H1 (cell line): ENCODE data around the gene FGF11. TPM values are rescaled to one million over a fixed set of nuclear protein-coding genes. Genes with fewer than 3 reads are reported as not detected.

Experiments used
- CTCF ChIA-PET: fragments of 300-600 bp; sonication (Branson Sonifier 250); formaldehyde crosslinking; loops from one replicate; lab custom pipeline; 2021; ENCODE audit not compliant: partially characterized antibody; lab: Charles Lee
- POLR2A ChIA-PET: fragments of 300-600 bp; sonication (Branson Sonifier 250); formaldehyde crosslinking; loops from one replicate; lab custom pipeline; 2021; ENCODE audit warnings: inconsistent platforms; ENCODE audit not compliant: partially characterized antibody; lab: Charles Lee
- DNase-seq, 2 experiments: peaks; one replicate each; pipeline versions ENCODE4 v3.0.0 to v3.0.0-alpha.2; 2010 to 2022; ENCODE audit warnings: low spot score in 2 of 2, low read depth in 1 of 2, mixed read lengths in 1 of 2
- FAIRE-seq: peaks from 2 replicates; lab custom pipeline; 2011; peaks lifted over from hg19 to GRCh38; lab: Jason Lieb, UNC
- H2AFZ ChIP-seq: 2 replicates; pipeline ENCODE4 v1.8.1; 2012; ENCODE audit warnings: low read length, inconsistent platforms
- H2AK5ac ChIP-seq: 2 replicates; pipeline ENCODE4 v1.6.1; 2013; ENCODE audit warnings: low read depth, low read length
- H2BK120ac ChIP-seq: replicated peaks from 2 replicates; pipeline ENCODE3; 2013; ENCODE audit warnings: low read depth, low read length, inconsistent platforms
- H2BK12ac ChIP-seq: 2 replicates; pipeline ENCODE4 v1.6.1; 2013; ENCODE audit warnings: low read depth, low read length
- H2BK15ac ChIP-seq: 2 replicates; pipeline ENCODE4 v1.6.1; 2013; ENCODE audit warnings: low read length
- H2BK20ac ChIP-seq: 2 replicates; pipeline ENCODE4 v1.6.1; 2013; ENCODE audit warnings: low read length
- H2BK5ac ChIP-seq: 2 replicates; pipeline ENCODE4 v1.6.1; 2013; ENCODE audit warnings: low read depth, low read length
- H3K14ac ChIP-seq: 2 replicates; pipeline ENCODE4 v1.6.1; 2013; ENCODE audit warnings: inconsistent platforms; ENCODE audit not compliant: insufficient read length
- H3K18ac ChIP-seq: 2 replicates; pipeline ENCODE4 v1.6.1; 2013; ENCODE audit warnings: low read length; ENCODE audit errors: extremely low read depth
- H3K23ac ChIP-seq: 2 replicates; pipeline ENCODE4 v1.6.1; 2013; ENCODE audit warnings: inconsistent platforms; ENCODE audit not compliant: insufficient read length
- H3K23me2 ChIP-seq: 2 replicates; pipeline ENCODE4 v1.6.1; 2013; ENCODE audit warnings: low read depth, low read length
- H3K27ac ChIP-seq: 2 replicates; pipeline ENCODE4 v1.6.1; 2011; ENCODE audit warnings: low read depth, low read length, inconsistent platforms
- H3K27me3 ChIP-seq, 4 experiments: replicated peaks in 1 of 4; 1 replicate in 1 of 4; 2 replicates in 3 of 4; pipeline versions ENCODE4 v1.6.1 to v1.8.1; 2011 to 2013; ENCODE audit warnings: low read length in 3 of 4, mild to moderate bottlenecking in 3 of 4, inconsistent platforms in 2 of 4, mixed read lengths in 2 of 4, moderate library complexity in 1 of 4; ENCODE audit not compliant: control insufficient read depth in 3 of 4, insufficient read depth in 3 of 4; ENCODE audit errors: extremely low read depth in 1 of 4
- H3K36me3 ChIP-seq, 4 experiments: 2 replicates each; pipeline versions ENCODE4 v1.6.1 to v1.8.1; 2011 to 2013; ENCODE audit warnings: mild to moderate bottlenecking in 4 of 4, low read length in 3 of 4, moderate library complexity in 2 of 4, control low read depth in 1 of 4, inconsistent platforms in 1 of 4; ENCODE audit not compliant: insufficient read depth in 4 of 4, control insufficient read depth in 2 of 4
- H3K4ac ChIP-seq: replicated peaks from 2 replicates; pipeline ENCODE3; 2013; ENCODE audit warnings: low read length, low read depth, mixed read lengths, inconsistent platforms; ENCODE audit not compliant: insufficient read length
- H3K4me1 ChIP-seq, 4 experiments: replicated peaks in 1 of 4; 1 replicate in 1 of 4; 2 replicates in 3 of 4; pipeline versions ENCODE4 v1.6.1 to v1.8.1; 2011 to 2013; ENCODE audit warnings: low read length in 3 of 4, inconsistent platforms in 2 of 4, mixed read lengths in 1 of 4; ENCODE audit not compliant: insufficient read depth in 4 of 4, control insufficient read depth in 3 of 4
- H3K4me2 ChIP-seq, 2 experiments: 2 replicates each; pipeline versions ENCODE4 v1.6.1 to v1.8.1; 2011 to 2013; ENCODE audit warnings: low read depth in 2 of 2, low read length in 2 of 2, control low read depth in 1 of 2, inconsistent platforms in 1 of 2, mild to moderate bottlenecking in 1 of 2; ENCODE audit not compliant: insufficient read depth in 1 of 2
- H3K4me3 ChIP-seq, 4 experiments: fragments of 200-600, 300-600 bp in 1 of 4; sonication (generic), shearing (Covaris generic), sonication (Bioruptor Twin) in 1 of 4; 2 replicates each; pipeline versions ENCODE4 v1.5.1 to v1.8.1; 2011 to 2016; ENCODE audit warnings: low read length in 4 of 4, low read depth in 3 of 4, control low read depth in 2 of 4, inconsistent platforms in 2 of 4, mild to moderate bottlenecking in 2 of 4, mixed read lengths in 1 of 4, moderate library complexity in 1 of 4; ENCODE audit not compliant: insufficient read depth in 2 of 4; ENCODE audit errors: extremely low read depth in 1 of 4
- H3K56ac ChIP-seq: replicated peaks from 2 replicates; pipeline ENCODE3; 2013; ENCODE audit warnings: low read depth, mild to moderate bottlenecking, mixed read lengths, low read length, inconsistent platforms; ENCODE audit not compliant: insufficient read length
- H3K79me1 ChIP-seq: 2 replicates; pipeline ENCODE4 v1.6.1; 2013; ENCODE audit warnings: low read depth, low read length, control low read depth
- H3K79me2 ChIP-seq, 2 experiments: 2 replicates each; pipeline versions ENCODE4 v1.6.1 to v1.8.1; 2012 to 2013; ENCODE audit warnings: low read length in 2 of 2, mild to moderate bottlenecking in 2 of 2, inconsistent platforms in 1 of 2; ENCODE audit not compliant: insufficient read depth in 2 of 2, control insufficient read depth in 1 of 2
- H3K9ac ChIP-seq, 4 experiments: replicated peaks in 1 of 4; 1 replicate in 1 of 4; 2 replicates in 3 of 4; pipeline versions ENCODE4 v1.6.1 to v1.8.1; 2011 to 2013; ENCODE audit warnings: low read depth in 3 of 4, low read length in 3 of 4, control low read depth in 2 of 4, mild to moderate bottlenecking in 2 of 4, moderate library complexity in 2 of 4, inconsistent platforms in 1 of 4; ENCODE audit errors: extremely low read depth in 1 of 4
- H3K9me3 ChIP-seq, 2 experiments: 2 replicates each; pipeline versions ENCODE4 v1.6.1 to v1.8.1; 2012 to 2013; ENCODE audit warnings: mild to moderate bottlenecking in 2 of 2, moderate library complexity in 2 of 2, control low read depth in 1 of 2, inconsistent platforms in 1 of 2, low read depth in 1 of 2, low read length in 1 of 2, mixed read lengths in 1 of 2; ENCODE audit not compliant: insufficient read depth in 2 of 2
- H4K20me1 ChIP-seq, 2 experiments: replicated peaks in 1 of 2; 2 replicates each; pipeline versions ENCODE3 to v1.8.1; 2011 to 2013; ENCODE audit warnings: inconsistent platforms in 2 of 2, low read length in 2 of 2, mild to moderate bottlenecking in 1 of 2; ENCODE audit not compliant: insufficient read depth in 2 of 2, control insufficient read depth in 1 of 2
- H4K5ac ChIP-seq: 2 replicates; pipeline ENCODE4 v1.6.1; 2013; ENCODE audit warnings: low read length, low read depth, mixed read lengths, inconsistent platforms; ENCODE audit not compliant: insufficient read length
- H4K8ac ChIP-seq: 2 replicates; pipeline ENCODE4 v1.8.0; 2013; ENCODE audit warnings: mild to moderate bottlenecking, moderate library complexity, low read length, inconsistent platforms; ENCODE audit not compliant: insufficient read depth; ENCODE audit errors: extremely low read depth
- H4K91ac ChIP-seq: replicated peaks from 2 replicates; pipeline ENCODE3; 2013; ENCODE audit warnings: low read length, mixed read lengths, inconsistent platforms; ENCODE audit not compliant: insufficient read length
- CHD1 ChIP-seq: IDR thresholded peaks from 2 replicates; pipeline ENCODE4 v1.6.1; 2012; ENCODE audit warnings: low read depth, low read length, improper control_type of control experiment
- GTF2F1 ChIP-seq: IDR thresholded peaks from 2 replicates; pipeline ENCODE4 v1.6.1; 2012; ENCODE audit warnings: low read depth, low read length, improper control_type of control experiment, borderline replicate concordance
- HDAC2 ChIP-seq, 2 experiments: fragments of 300-600 bp in 1 of 2; sonication (generic) in 1 of 2; IDR thresholded peaks; 2 replicates each; pipeline ENCODE4 v1.6.1; 2011 to 2012; ENCODE audit warnings: low read depth in 2 of 2, low read length in 2 of 2, mild to moderate bottlenecking in 2 of 2, moderate library complexity in 2 of 2, borderline replicate concordance in 1 of 2, inconsistent platforms in 1 of 2
- POU5F1 ChIP-seq: IDR thresholded peaks from 2 replicates; pipeline ENCODE4 v1.6.1; 2011; ENCODE audit warnings: low read depth, mild to moderate bottlenecking, low read length, moderate library complexity
- RFX5 ChIP-seq: IDR thresholded peaks from 2 replicates; pipeline ENCODE4 v1.6.1; 2011; ENCODE audit warnings: low read depth, low read length, improper control_type of control experiment, borderline replicate concordance
- SP4 ChIP-seq: IDR thresholded peaks from 2 replicates; pipeline ENCODE4 v1.6.1; 2012; ENCODE audit warnings: low read length, inconsistent platforms
- SUZ12 ChIP-seq: fragments of 200-600 bp; sonication (generic); IDR thresholded peaks from 2 replicates; pipeline ENCODE4 v1.6.1; 2012; ENCODE audit warnings: mild to moderate bottlenecking, inconsistent platforms, low read length, moderate library complexity, mixed read lengths
- TCF12 ChIP-seq: IDR thresholded peaks from 2 replicates; pipeline ENCODE4 v1.6.1; 2011; ENCODE audit warnings: low read depth, mild to moderate bottlenecking, low read length
- WGBS, 2 experiments: shearing (Covaris generic) in 1 of 2; methylation state at CpG; one replicate each; pipeline versions ENCODE4 v1.1.6 to v1.1.7; 2013 to 2015; ENCODE audit warnings: low lambda C conversion rate in 2 of 2, mixed read lengths in 2 of 2, inconsistent platforms in 1 of 2, low coverage in 1 of 2, missing lambda C conversion rate in 1 of 2; ENCODE audit not compliant: insufficient replicate concordance in 2 of 2, insufficient coverage in 1 of 2, insufficient read length in 1 of 2; ENCODE audit errors: extremely low coverage in 1 of 2, missing lambda C conversion rate in 1 of 2; 5-methylcytosine and 5-hydroxymethylcytosine counted together
- polyA plus RNA-seq, 7 experiments: library from polyadenylated mRNA; depleted of rRNA in 3 of 7; stranded (reverse) in 5 of 7; unstranded in 2 of 7; fragments of >200 nt in 5 of 7; fragments of 200-250 nt in 2 of 7; gene quantifications; 1 replicate in 5 of 7; 2 replicates in 1 of 7; 4 replicates in 1 of 7; pipeline versions ENCODE4 v1.2.1 to v1.2.3, GENCODE V29; 2011 to 2013; ENCODE audit warnings: missing spikeins in 2 of 7, mixed read lengths in 2 of 7
- total RNA-seq: library from RNA; stranded (reverse); fragmentation: NEBNext Ultra II Directional; extraction: Animal tissue kit (Norgen Biotek cat#: 25700); gene quantifications from 2 replicates; pipeline ENCODE4 v1.2.1, GENCODE V29; 2021
- TF ChIP-seq, protein P1 (sequence below): IDR thresholded peaks from 2 replicates; pipeline ENCODE4 v1.6.1; 2011; ENCODE audit warnings: low read length, improper control_type of control experiment
- TF ChIP-seq, protein P2 (sequence below), 3 experiments: IDR thresholded peaks; 1 replicate in 2 of 3; 2 replicates in 1 of 3; pipeline versions ENCODE4 v1.5.1 to v1.6.1; 2011; ENCODE audit warnings: low read length in 3 of 3, mild to moderate bottlenecking in 3 of 3, inconsistent platforms in 2 of 3, low read depth in 1 of 3, moderate library complexity in 1 of 3; ENCODE audit not compliant: insufficient read depth in 1 of 3; ENCODE audit errors: control extremely low read depth in 1 of 3

FGF11 gene
- total and polyA plus RNA-seq, 2 of the 8 experiments (the other 6 are each of a cell fraction or from before 2014, with no cell fraction given): 11.8 to 26.1 TPM

DNA sequence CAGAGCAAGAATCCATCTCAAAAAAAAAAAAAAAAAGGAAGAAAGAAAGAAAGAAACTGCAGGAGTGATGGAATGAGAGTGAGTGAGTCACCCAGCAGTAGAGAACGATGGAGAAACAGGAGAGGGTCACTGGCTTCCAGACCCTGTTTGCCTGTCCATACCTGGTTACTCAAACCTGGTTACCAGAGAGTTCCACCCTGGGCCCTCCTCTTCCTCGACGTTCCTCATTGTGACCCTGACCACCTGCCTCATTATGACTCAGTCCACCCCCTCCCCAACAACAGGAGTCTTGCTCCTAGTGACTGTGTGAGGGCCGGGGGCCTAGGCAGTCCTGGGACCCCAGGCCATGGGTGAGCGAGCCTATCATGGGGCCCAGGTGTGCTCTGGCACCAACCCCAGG is 10.8 kb upstream of the FGF11 start, which contains the start of gene SPEM3:
Gene SPEM3 (plus strand): TSS at position 301 of the 400 bp plus-strand sequence. CDS start 46 bp downstream, at position 347.
- no peak for DNase-seq
- no peak within 1 kb of the TSS for H3K4ac ChIP-seq
- H2BK20ac ChIP-seq: no peak within 1 kb of the TSS
- no peak within 1 kb of the TSS for H2BK120ac ChIP-seq
- H3K9ac ChIP-seq: no peak within 1 kb of the TSS
- H3K14ac ChIP-seq: no peak within 1 kb of the TSS
- no peak within 1 kb of the TSS for H2AK5ac ChIP-seq
- H3K79me2 ChIP-seq: no peaks in the 10 kb centered on the region
- no peak within 1 kb of the TSS for H2BK5ac ChIP-seq
- H3K4me2 ChIP-seq: no peak within 1 kb of the TSS
- POLR2A ChIA-PET: interaction anchor here (0.8 to 1.2 kb wide), 4 partner anchors 10 to 30 kb away, joined by 3 read pairs; partner anchors contain the start of gene TMEM256
- CTCF ChIA-PET: interaction anchor here (0.6 to 0.8 kb wide), 2 partner anchors 63 to 66 kb away, joined by 3 to 4 read pairs; no protein-coding TSS in a partner anchor
- H4K5ac ChIP-seq: no peak within 1 kb of the TSS
- no peak within 1 kb of the TSS for H2BK15ac ChIP-seq
- no peak within 1 kb of the TSS for H3K56ac ChIP-seq
- no peaks in the 10 kb centered on the region; a peak in 1 of 7 replicates for H3K27me3 ChIP-seq
- no peak within 1 kb of the TSS for H4K8ac ChIP-seq
- no peak for FAIRE-seq
- H3K4me1 ChIP-seq: no peaks in the 10 kb centered on the region; a peak in 1 of 7 replicates
- H4K91ac ChIP-seq: no peak within 1 kb of the TSS
- H3K36me3 ChIP-seq: no peaks in the 10 kb centered on the region
- no peaks in the 10 kb centered on the region for H3K79me1 ChIP-seq
- no peak within 1 kb of the TSS for H3K18ac ChIP-seq
- H2AFZ ChIP-seq: no peak within 1 kb of the TSS
- H3K23ac ChIP-seq: no peak within 1 kb of the TSS
- no peak within 1 kb of the TSS for H3K27ac ChIP-seq
- H3K4me3 ChIP-seq: no peak within 1 kb of the TSS
- no peak within 1 kb of the TSS for H2BK12ac ChIP-seq
- no peaks in the 10 kb centered on the region for H3K9me3 ChIP-seq
- peaks cover 0 to 3% of the 10 kb centered on the region in 2 experiments for H4K20me1 ChIP-seq
- no peaks in the 10 kb centered on the region for H3K23me2 ChIP-seq
- 80% methylated on average over 5 of the region's 5 CpGs; no CpG with 5 or more reads in 1 of the 2 experiments for WGBS, 2 experiments
- TF ChIP-seq TCF12 (no peak), SUZ12 (no peak), SP4 (no peak), GTF2F1 (no peak), RFX5 (no peak), CHD1 (no peak), HDAC2 (IDR thresholded peaks at IDR 0.05; ENCODE audit: borderline replicate concordance in 1 of 2, low read depth in 2 of 2, low read length in 2 of 2) (no peak), POU5F1 (no peak)
- TF ChIP-seq, protein P1, sequence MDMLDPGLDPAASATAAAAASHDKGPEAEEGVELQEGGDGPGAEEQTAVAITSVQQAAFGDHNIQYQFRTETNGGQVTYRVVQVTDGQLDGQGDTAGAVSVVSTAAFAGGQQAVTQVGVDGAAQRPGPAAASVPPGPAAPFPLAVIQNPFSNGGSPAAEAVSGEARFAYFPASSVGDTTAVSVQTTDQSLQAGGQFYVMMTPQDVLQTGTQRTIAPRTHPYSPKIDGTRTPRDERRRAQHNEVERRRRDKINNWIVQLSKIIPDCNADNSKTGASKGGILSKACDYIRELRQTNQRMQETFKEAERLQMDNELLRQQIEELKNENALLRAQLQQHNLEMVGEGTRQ: no peak
- TF ChIP-seq, protein P2, sequence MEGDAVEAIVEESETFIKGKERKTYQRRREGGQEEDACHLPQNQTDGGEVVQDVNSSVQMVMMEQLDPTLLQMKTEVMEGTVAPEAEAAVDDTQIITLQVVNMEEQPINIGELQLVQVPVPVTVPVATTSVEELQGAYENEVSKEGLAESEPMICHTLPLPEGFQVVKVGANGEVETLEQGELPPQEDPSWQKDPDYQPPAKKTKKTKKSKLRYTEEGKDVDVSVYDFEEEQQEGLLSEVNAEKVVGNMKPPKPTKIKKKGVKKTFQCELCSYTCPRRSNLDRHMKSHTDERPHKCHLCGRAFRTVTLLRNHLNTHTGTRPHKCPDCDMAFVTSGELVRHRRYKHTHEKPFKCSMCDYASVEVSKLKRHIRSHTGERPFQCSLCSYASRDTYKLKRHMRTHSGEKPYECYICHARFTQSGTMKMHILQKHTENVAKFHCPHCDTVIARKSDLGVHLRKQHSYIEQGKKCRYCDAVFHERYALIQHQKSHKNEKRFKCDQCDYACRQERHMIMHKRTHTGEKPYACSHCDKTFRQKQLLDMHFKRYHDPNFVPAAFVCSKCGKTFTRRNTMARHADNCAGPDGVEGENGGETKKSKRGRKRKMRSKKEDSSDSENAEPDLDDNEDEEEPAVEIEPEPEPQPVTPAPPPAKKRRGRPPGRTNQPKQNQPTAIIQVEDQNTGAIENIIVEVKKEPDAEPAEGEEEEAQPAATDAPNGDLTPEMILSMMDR (IDR thresholded peaks at IDR 0.05; ENCODE audit: control extremely low read depth in 1 of 3, insufficient read depth in 1 of 3, low read depth in 1 of 3, low read length in 3 of 3): no peak
